Gastroesophageal sphincter (tissue), 3 donors: ENCODE measurements around the gene PGBD5.

Experiments
- CTCF ChIP-seq, 4 experiments: fragments of 200-600 bp in 2 of 4; fragments of 450-650 bp in 2 of 4; sonication (generic) in 1 of 4; IDR thresholded peaks; one replicate each; pipeline ENCODE4 v1.5.1; 2017 to 2019; ENCODE audit warnings: antibody characterized with exemption in 4 of 4, mild to moderate bottlenecking in 2 of 4, moderate library complexity in 2 of 4
- EP300 ChIP-seq: sonication (generic); formaldehyde crosslinking; IDR thresholded peaks from one replicate; pipeline ENCODE4 v1.6.1; 2017; ENCODE audit warnings: antibody characterized with exemption, mild to moderate bottlenecking
- POLR2AphosphoS5 ChIP-seq: sonication (generic); formaldehyde crosslinking; IDR thresholded peaks from one replicate; pipeline ENCODE4 v1.6.1; 2017; ENCODE audit warnings: antibody characterized with exemption

- no peak for TF ChIP-seq CTCF (IDR thresholded peaks at IDR 0.05)
- no peak for TF ChIP-seq POLR2AphosphoS5
- TF ChIP-seq EP300, result no peak
Measured at GRCh38 chr1:230356869-230357794, 69.0 kb downstream of the PGBD5 start.
